Vagina (tissue), 2 donors: ENCODE measurements around the gene ORM2. TPM values are rescaled to one million over a fixed set of nuclear protein-coding genes. Genes with fewer than 3 reads are reported as not detected.
"Not testable (repeated sequence)": the region's sequence is repeated elsewhere in the genome, so short reads cannot be mapped to it uniquely, and the experiment has no call there.

Source experiments
- DNase-seq, 2 donors: peaks; one replicate each; pipeline ENCODE4 v3.0.0-alpha.2; 2017; ENCODE audit errors: extremely low spot score in 2 of 2
- H3K27ac ChIP-seq: fragments of 200-600 bp; sonication (generic); one replicate; pipeline ENCODE4 v1.5.1; 2019
- H3K27me3 ChIP-seq: fragments of 200-600 bp; sonication (generic); one replicate; pipeline ENCODE4 v1.5.1; 2019
- H3K36me3 ChIP-seq, 2 donors: fragments of 200-600 bp; sonication (generic); one replicate each; pipeline ENCODE4 v1.5.1; 2017 to 2019
- H3K4me1 ChIP-seq: fragments of 200-600 bp; sonication (generic); one replicate; pipeline ENCODE4 v1.5.1; 2019
- H3K4me3 ChIP-seq, 2 donors: fragments of 200-600 bp; sonication (generic); 1 replicate in 1 of 2; 2 replicates in 1 of 2; pipeline ENCODE4 v1.5.1; 2016 to 2019
- H3K9me3 ChIP-seq: fragments of 200-600 bp; sonication (generic); one replicate; pipeline ENCODE4 v1.5.1; 2019
- CTCF ChIP-seq, 3 experiments: fragments of 450-650 bp in 2 of 3; fragments of 200-600 bp in 1 of 3; sonication (generic) in 1 of 3; IDR thresholded peaks; one replicate each; pipeline ENCODE4 v1.5.1; 2017 to 2019; ENCODE audit warnings: antibody characterized with exemption in 3 of 3, mild to moderate bottlenecking in 2 of 3, moderate library complexity in 2 of 3
- POLR2A ChIP-seq, 2 donors: fragments of 450-650 bp; IDR thresholded peaks; one replicate each; pipeline ENCODE4 v1.6.1; 2017; ENCODE audit warnings: antibody characterized with exemption in 2 of 2, mild to moderate bottlenecking in 2 of 2, moderate library complexity in 2 of 2
- POLR2AphosphoS5 ChIP-seq, 2 donors: sonication (generic); formaldehyde crosslinking; IDR thresholded peaks; one replicate each; pipeline ENCODE4 v1.9.0; 2017; ENCODE audit warnings: antibody characterized with exemption in 2 of 2, mild to moderate bottlenecking in 2 of 2, low read depth in 1 of 2; ENCODE audit not compliant: insufficient read depth in 1 of 2
- intact Hi-C: fragments of 100-400 bp; cut with DNase I; formaldehyde crosslinking; loops from one replicate; pipeline ENCODE4 v1.15.1; 2023
- total RNA-seq: library from RNA; depleted of rRNA; stranded (reverse); fragments of >200 nt; gene quantifications from one replicate; pipeline ENCODE4 v1.2.3, GENCODE V29; 2016

The ORM2 gene
- total RNA-seq = not detected

DNA sequence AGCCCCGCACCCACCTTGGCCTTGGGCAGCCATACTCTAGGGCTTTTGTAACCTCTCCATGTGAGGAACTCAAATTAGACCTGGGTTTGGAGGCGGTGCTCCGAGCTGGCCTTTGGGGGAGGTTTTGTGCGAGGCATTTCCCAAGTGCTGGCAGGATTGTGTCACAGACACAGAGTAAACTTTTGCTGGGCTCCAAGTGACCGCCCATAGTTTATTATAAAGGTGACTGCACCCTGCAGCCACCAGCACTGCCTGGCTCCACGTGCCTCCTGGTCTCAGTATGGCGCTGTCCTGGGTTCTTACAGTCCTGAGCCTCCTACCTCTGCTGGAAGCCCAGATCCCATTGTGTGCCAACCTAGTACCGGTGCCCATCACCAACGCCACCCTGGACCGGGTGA, at the start of gene ORM2:
ORM2 (plus strand) TSS at position 245 of the 398 bp plus-strand sequence; CDS start at position 281, 36 bp downstream.
- H3K27me3 ChIP-seq, DNase-seq, H3K4me1 ChIP-seq, H3K27ac ChIP-seq, intact Hi-C loops, H3K4me3 ChIP-seq, H3K36me3 ChIP-seq, H3K9me3 ChIP-seq: not testable (repeated sequence)

DNA sequence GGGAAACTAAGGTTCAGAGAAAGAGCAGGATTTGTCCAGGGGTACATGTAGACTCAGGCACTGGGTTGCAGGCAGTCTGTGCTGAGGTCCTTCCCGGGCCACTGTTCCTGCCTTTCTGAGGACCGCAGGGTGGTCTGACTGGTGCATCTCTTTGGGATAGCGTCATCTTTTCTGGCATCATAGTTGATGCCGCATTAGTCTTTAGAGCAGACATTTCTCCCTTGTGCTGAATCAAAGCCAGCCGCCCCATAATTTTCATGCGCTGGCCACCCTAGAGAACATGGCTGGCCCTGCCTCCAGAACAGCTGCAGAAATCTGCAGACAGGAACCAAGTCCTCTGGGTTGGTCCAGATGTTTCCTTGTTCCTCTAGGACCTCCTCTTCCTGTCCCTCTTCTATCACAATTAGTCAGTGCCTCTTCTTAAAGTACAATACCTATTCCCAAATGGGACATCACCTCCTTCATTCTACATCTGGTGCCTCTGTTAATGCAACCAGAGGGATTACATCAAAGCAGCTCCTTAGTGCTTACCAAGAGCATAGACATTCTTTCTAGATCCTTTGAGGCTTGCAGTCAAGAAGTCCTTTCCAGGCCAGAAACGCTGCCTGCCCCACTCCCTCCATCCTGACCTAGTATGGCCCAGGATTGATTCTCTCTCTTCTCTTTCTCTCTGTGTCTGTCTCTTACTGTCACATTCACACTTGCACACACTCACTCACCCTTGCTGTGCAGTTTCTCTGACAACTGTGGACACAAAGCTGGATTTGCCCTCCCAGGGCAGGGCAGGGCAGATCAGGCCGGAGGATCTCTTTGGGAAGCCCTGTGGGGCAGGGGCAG, 48.8 kb upstream of the ORM2 start:
- intact Hi-C loops = no loop called here
- peak in 1 of 2 donors; percentile 75 for DNase-seq
- no peaks in the 10 kb centered on the region for H3K27me3 ChIP-seq
- TF ChIP-seq POLR2A (IDR thresholded peaks at IDR 0.05) = no peak
- no peak for TF ChIP-seq POLR2AphosphoS5 (IDR thresholded peaks at IDR 0.05; ENCODE audit: insufficient read depth in 1 of 2, low read depth in 1 of 2)
- no peak for TF ChIP-seq CTCF (IDR thresholded peaks at IDR 0.05)
- no peak overlapping the region for H3K4me3 ChIP-seq
- H3K9me3 ChIP-seq = no peaks in the 10 kb centered on the region
- H3K4me1 ChIP-seq = peaks cover 42% of the 10 kb centered on the region
- H3K27ac ChIP-seq = peak overlapping the region; percentile 68
- no peaks in the 10 kb centered on the region for H3K36me3 ChIP-seq

DNA sequence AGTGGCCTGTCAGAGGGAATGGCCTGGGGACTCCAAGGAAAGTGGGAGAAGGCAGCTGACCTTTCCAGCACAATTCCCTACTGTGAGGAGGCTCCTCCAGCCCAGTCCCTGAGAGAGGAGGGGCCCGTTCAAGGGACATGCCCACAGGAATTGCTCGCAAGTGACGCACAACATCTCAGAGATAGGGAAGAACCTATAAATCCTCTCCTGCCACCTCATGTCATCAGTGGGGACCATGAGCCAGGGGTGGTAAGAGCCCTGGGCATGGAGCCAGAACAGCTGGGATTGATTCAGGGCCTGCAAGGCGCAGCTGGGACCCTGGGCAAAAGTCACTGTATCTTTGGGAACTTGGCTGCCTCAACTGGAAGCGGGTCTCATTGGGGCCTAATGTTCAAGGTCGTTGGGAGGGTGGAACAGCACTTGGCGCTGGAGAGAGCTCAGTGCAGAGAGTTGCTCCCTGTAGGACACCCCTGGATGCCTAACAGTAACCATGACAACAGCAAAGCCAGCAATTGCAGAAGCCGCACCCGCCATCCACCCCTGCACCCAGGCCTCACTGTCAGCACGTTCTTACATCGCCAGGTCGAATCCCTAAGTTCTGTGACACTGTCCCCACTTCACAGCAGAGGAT, 48.1 kb upstream of the ORM2 start:
- Histone ChIP-seq H3K9me3 (no peaks in the 10 kb centered on the region), H3K4me1 (peaks cover 42% of the 10 kb centered on the region), H3K27me3 (no peaks in the 10 kb centered on the region), H3K27ac (peak overlapping the region; percentile 68), H3K4me3 (no peak overlapping the region), H3K36me3 (no peaks in the 10 kb centered on the region)
- DNase-seq = peak in 1 of 2 donors; percentile 88
- TF ChIP-seq CTCF (IDR thresholded peaks at IDR 0.05) = no peak
- peak in 1 of 2 donors; percentile 46 for TF ChIP-seq POLR2AphosphoS5 (IDR thresholded peaks at IDR 0.05; ENCODE audit: insufficient read depth in 1 of 2, low read depth in 1 of 2)
- intact Hi-C loops = no loop called here

GRCh38 chr9:114282104-114282485, 47.6 kb upstream of the ORM2 start:
- no peak for DNase-seq
- Histone ChIP-seq H3K27ac (peak overlapping the region; percentile 68), H3K27me3 (no peaks in the 10 kb centered on the region), H3K4me1 (peaks cover 37% of the 10 kb centered on the region), H3K9me3 (no peaks in the 10 kb centered on the region), H3K36me3 (no peaks in the 10 kb centered on the region), H3K4me3 (no peak overlapping the region)
- TF ChIP-seq POLR2A (IDR thresholded peaks at IDR 0.05) (no peak), POLR2AphosphoS5 (IDR thresholded peaks at IDR 0.05; ENCODE audit: insufficient read depth in 1 of 2, low read depth in 1 of 2) (no peak)
- intact Hi-C loops = no loop called here

DNA sequence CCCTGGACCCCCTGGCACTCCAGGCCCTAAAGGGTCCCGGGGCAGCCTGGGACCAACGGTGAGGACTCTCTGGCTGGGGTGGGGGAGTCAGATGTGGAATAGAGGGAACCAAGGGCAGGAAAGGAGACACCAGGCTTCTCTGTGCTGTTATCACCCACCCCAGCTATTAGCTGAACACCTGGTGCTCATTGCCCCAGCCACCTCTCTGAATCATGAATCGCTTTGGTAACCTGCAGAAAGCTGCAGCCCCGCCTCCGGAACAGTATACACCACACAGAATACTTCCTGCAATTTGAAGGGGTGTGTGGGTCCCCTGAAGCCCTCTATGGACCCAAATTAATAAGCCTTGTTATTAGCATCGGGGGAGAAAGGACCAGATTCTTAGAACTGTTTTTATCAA, 47.2 kb upstream of the ORM2 start:
- H3K36me3 ChIP-seq = no peaks in the 10 kb centered on the region
- H3K4me1 ChIP-seq = peaks cover 33% of the 10 kb centered on the region
- peak in 1 of 2 donors; percentile 81 for DNase-seq
- H3K27me3 ChIP-seq = no peaks in the 10 kb centered on the region
- intact Hi-C loops = no loop called here
- no peak overlapping the region for H3K4me3 ChIP-seq
- no peak for TF ChIP-seq CTCF (IDR thresholded peaks at IDR 0.05)
- TF ChIP-seq POLR2AphosphoS5 (IDR thresholded peaks at IDR 0.05; ENCODE audit: insufficient read depth in 1 of 2, low read depth in 1 of 2) = no peak
- no peak for TF ChIP-seq POLR2A (IDR thresholded peaks at IDR 0.05)
- peak overlapping the region; percentile 12 for H3K27ac ChIP-seq
- no peaks in the 10 kb centered on the region for H3K9me3 ChIP-seq

- Histone ChIP-seq H3K27ac (peak overlapping the region; percentile 12), H3K27me3 (no peaks in the 10 kb centered on the region), H3K9me3 (no peaks in the 10 kb centered on the region), H3K4me1 (peaks cover 29% of the 10 kb centered on the region), H3K36me3 (no peaks in the 10 kb centered on the region), H3K4me3 (no peak overlapping the region)
- intact Hi-C loops = no loop called here
- no peak for TF ChIP-seq CTCF (IDR thresholded peaks at IDR 0.05)
- TF ChIP-seq POLR2AphosphoS5 (IDR thresholded peaks at IDR 0.05; ENCODE audit: insufficient read depth in 1 of 2, low read depth in 1 of 2) = no peak
- TF ChIP-seq POLR2A (IDR thresholded peaks at IDR 0.05) = no peak
- peak in 1 of 2 donors; percentile 83 for DNase-seq
These were observed 46.7 kb upstream of the ORM2 start for GRCh38 chr9:114282926-114283325.
